SK-N-MC (cell line): ENCODE results near the gene SPEF2.

Experiments used
- EZH2 ChIP-seq: fragments of 200-600 bp; sonication (generic); IDR thresholded peaks from one replicate; pipeline ENCODE4 v1.6.1; 2017; ENCODE audit warnings: antibody characterized with exemption
- FOXP2 ChIP-seq: optimal IDR thresholded peaks from 2 replicates; pipeline ENCODE3; 2011; ENCODE audit warnings: mild to moderate bottlenecking, moderate library complexity; ENCODE audit not compliant: insufficient read depth; ENCODE audit errors: extremely low read length, control extremely low read depth
- POLR2AphosphoS5 ChIP-seq: IDR thresholded peaks from 2 replicates; pipeline ENCODE4 v1.6.1; 2012; ENCODE audit warnings: mild to moderate bottlenecking, low read depth, low read length, borderline replicate concordance

DNA sequence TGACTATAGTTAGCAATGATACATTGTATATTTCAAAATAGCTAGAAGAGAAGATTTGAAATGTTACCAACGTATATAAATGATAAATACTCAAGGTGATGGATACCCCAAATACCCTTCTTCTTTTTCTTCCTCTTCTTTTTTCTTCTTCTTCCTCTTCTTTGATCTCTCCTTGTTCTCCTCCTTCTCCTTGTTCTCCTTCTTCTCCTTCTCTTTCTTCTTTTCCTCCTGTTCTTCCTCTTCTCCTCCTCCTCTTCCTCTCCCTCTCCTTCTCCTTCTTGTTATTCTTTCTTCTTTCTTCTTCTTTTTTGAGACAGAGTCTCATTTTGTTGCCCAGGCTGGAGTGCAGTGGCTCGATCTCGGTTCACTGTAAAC, 616 bp upstream of the SPEF2 start:
- TF ChIP-seq EZH2 (no peak), POLR2AphosphoS5 (no peak), FOXP2 (no peak)
